ENCODE measurements around the gene TTYH3. TPM values are rescaled to one million over a fixed set of nuclear protein-coding genes. Genes with fewer than 3 reads are reported as not detected.
A peak's percentile ranks its signal among the peaks of the same experiment; 100 is the strongest.
"Not testable (repeated sequence)": the region's sequence is repeated elsewhere in the genome, so short reads cannot be mapped to it uniquely, and the experiment has no call there.

Gene TTYH3
- polyA plus RNA-seq, 1 donor (not counting 4 experiments of a cell fraction or from before 2014, with no cell fraction given) = 8.5 TPM

- H3K79me2 ChIP-seq (ENCODE audit: control insufficient read depth, insufficient read depth, low read length); H4K20me1 ChIP-seq (ENCODE audit: control insufficient read depth, extremely low read depth, insufficient read depth, low read length); H3K36me3 ChIP-seq (ENCODE audit: control insufficient read depth in 2 of 2, extremely low read depth in 1 of 2, insufficient read depth in 2 of 2, low read length in 2 of 2); H3K27ac ChIP-seq (ENCODE audit: control insufficient read depth, insufficient read depth, low read length); FAIRE-seq; H3K9me1 ChIP-seq (ENCODE audit: control insufficient read depth, extremely low read depth, insufficient read depth, low read length); H3K4me1 ChIP-seq (ENCODE audit: control insufficient read depth, extremely low read depth, insufficient read depth, low read length); H3K4me3 ChIP-seq (ENCODE audit: control insufficient read depth in 2 of 3, extremely low read depth in 1 of 3, insufficient read depth in 2 of 3, low read depth in 1 of 3, low read length in 3 of 3); H3K9ac ChIP-seq (ENCODE audit: control insufficient read depth, extremely low read depth, insufficient read depth, low read length); H2AFZ ChIP-seq (ENCODE audit: control insufficient read depth, low read length); H3K9me3 ChIP-seq (ENCODE audit: control insufficient read depth, low read depth, low read length); DNase-seq (ENCODE audit: low read depth, low spot score); H3K4me2 ChIP-seq (ENCODE audit: control insufficient read depth, extremely low read depth, insufficient read depth, low read depth, low read length); dilution Hi-C loops (cut with MboI; ENCODE audit: extremely low pct_ligation_motif_present, low sequenced_read_pairs): not testable (repeated sequence)
- peaks cover 20% of the 10 kb centered on the region for H3K27me3 ChIP-seq (ENCODE audit: control insufficient read depth, extremely low read depth, insufficient read depth, low read length)
- TF ChIP-seq EZH2 (IDR thresholded peaks at IDR 0.05; ENCODE audit: low read length) = peak; percentile 40
Measured at GRCh38 chr7:2679135-2680127, 47.6 kb downstream of the TTYH3 start.

GRCh38 chr7:2680256-2680655 is 48.5 kb downstream of the TTYH3 start:
- FAIRE-seq (no peak), DNase-seq (ENCODE audit: low read depth, low spot score) (no peak)
- Histone ChIP-seq H3K4me3 (ENCODE audit: control insufficient read depth in 2 of 3, extremely low read depth in 1 of 3, insufficient read depth in 2 of 3, low read depth in 1 of 3, low read length in 3 of 3) (no peak overlapping the region), H3K27ac (ENCODE audit: control insufficient read depth, insufficient read depth, low read length) (no peak overlapping the region), H3K4me1 (ENCODE audit: control insufficient read depth, extremely low read depth, insufficient read depth, low read length) (no peaks in the 10 kb centered on the region), H3K4me2 (ENCODE audit: control insufficient read depth, extremely low read depth, insufficient read depth, low read depth, low read length) (no peak overlapping the region), H3K36me3 (ENCODE audit: control insufficient read depth in 2 of 2, extremely low read depth in 1 of 2, insufficient read depth in 2 of 2, low read length in 2 of 2) (no peaks in the 10 kb centered on the region), H3K9ac (ENCODE audit: control insufficient read depth, extremely low read depth, insufficient read depth, low read length) (no peak overlapping the region), H3K79me2 (ENCODE audit: control insufficient read depth, insufficient read depth, low read length) (no peaks in the 10 kb centered on the region), H3K9me3 (ENCODE audit: control insufficient read depth, low read depth, low read length) (no peaks in the 10 kb centered on the region), H3K9me1 (ENCODE audit: control insufficient read depth, extremely low read depth, insufficient read depth, low read length) (no peaks in the 10 kb centered on the region), H3K27me3 (ENCODE audit: control insufficient read depth, extremely low read depth, insufficient read depth, low read length) (peaks cover 20% of the 10 kb centered on the region), H2AFZ (ENCODE audit: control insufficient read depth, low read length) (no peak overlapping the region), H4K20me1 (ENCODE audit: control insufficient read depth, extremely low read depth, insufficient read depth, low read length) (peaks cover 2% of the 10 kb centered on the region)
- TF ChIP-seq, protein P1, sequence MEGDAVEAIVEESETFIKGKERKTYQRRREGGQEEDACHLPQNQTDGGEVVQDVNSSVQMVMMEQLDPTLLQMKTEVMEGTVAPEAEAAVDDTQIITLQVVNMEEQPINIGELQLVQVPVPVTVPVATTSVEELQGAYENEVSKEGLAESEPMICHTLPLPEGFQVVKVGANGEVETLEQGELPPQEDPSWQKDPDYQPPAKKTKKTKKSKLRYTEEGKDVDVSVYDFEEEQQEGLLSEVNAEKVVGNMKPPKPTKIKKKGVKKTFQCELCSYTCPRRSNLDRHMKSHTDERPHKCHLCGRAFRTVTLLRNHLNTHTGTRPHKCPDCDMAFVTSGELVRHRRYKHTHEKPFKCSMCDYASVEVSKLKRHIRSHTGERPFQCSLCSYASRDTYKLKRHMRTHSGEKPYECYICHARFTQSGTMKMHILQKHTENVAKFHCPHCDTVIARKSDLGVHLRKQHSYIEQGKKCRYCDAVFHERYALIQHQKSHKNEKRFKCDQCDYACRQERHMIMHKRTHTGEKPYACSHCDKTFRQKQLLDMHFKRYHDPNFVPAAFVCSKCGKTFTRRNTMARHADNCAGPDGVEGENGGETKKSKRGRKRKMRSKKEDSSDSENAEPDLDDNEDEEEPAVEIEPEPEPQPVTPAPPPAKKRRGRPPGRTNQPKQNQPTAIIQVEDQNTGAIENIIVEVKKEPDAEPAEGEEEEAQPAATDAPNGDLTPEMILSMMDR (optimal IDR thresholded peaks at IDR 0.05 in 1 of 3, IDR thresholded peaks at IDR 0.05 in 1 of 3, conservative IDR thresholded peaks at IDR 0.05 in 1 of 3; ENCODE audit: extremely low read depth in 1 of 3, insufficient read depth in 2 of 3, low read length in 3 of 3) = no peak
- no peak for TF ChIP-seq EZH2 (IDR thresholded peaks at IDR 0.05; ENCODE audit: low read length)
- dilution Hi-C loops (cut with MboI; ENCODE audit: extremely low pct_ligation_motif_present, low sequenced_read_pairs) = no loop called here
